ENCODE results near the gene DRGX.

Gene DRGX

DNA sequence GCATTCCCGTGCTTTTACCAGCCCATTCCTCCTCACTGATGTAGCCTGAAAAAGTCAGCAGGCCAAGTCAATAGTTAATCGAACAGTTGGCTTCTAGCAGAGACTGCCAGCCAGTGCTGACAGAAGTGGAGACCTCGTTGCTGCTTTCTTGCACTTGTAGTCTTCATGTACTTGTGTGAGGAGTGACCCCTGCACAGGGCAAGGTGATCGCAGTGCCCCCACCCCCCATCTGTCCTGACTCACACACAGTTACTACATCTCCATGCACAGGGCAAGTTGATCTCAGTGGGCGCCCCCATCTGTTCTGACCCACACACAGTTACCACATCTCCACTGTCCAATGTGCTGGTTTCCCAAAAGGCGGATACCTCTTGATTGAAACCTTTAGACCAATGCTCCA lies 62.7 kb downstream of the DRGX start:
- no peak for DNase-seq

DNA sequence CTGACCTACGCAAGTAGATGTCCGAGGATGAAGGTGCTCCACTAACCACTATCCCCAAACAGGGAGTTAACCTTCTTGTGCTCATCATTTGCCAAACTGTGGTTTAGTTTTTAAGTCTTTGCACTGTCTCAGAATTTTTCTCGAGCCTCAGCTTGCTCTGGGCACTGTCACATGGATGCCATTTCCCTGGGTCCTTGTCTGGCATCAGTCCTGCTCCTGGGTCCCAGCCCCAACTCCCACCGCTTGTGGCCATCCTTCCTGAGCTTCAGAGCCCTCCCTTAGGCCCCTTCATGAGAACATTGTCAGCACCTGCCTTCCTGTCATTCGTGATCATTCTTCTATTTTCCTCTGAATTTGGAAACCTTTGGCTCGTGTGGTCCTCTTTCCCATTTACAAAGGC lies 63.1 kb downstream of the DRGX start:
- DNase-seq = no peak

DNA sequence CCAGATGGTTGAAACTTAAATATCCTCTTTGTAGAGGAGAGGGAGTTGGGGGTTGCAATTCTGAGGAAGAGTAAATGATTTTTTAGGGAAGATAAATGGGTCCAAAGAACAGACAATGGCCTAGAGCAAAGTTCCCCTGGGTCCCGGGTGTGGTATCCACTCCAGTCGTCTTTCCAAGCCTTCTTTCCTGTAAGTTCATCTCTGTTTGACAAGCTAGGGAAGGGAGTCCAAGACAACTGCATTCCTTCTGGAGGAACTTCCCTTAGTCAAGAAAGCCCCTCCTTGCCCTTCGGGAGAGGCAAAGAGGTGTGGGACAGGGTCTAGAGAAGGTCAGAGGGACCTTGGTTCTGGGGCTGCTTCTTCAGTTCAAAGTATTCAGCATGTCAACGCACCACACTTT lies 63.6 kb downstream of the DRGX start:
- DNase-seq = no peak

DNA sequence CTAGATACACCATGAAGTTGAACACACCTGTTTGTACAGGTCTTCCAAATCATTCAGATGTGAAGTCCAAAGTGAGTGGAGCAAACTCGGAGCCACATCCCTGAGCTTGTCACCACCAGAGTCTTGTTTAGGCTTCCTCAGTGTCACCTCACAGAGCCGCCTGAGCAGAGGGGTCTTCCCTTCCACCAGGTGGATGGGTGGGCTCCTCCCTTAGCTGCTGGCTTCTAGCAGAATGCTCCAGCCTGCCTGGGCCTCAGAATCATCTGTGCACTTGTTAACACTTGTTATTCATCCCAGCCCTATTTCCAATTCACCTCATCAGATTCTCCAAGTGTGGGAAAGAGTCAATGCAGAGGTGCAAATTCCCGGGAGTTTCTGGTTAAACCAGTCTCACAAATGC lies 64.5 kb downstream of the DRGX start:
- DNase-seq = no peak

DNA sequence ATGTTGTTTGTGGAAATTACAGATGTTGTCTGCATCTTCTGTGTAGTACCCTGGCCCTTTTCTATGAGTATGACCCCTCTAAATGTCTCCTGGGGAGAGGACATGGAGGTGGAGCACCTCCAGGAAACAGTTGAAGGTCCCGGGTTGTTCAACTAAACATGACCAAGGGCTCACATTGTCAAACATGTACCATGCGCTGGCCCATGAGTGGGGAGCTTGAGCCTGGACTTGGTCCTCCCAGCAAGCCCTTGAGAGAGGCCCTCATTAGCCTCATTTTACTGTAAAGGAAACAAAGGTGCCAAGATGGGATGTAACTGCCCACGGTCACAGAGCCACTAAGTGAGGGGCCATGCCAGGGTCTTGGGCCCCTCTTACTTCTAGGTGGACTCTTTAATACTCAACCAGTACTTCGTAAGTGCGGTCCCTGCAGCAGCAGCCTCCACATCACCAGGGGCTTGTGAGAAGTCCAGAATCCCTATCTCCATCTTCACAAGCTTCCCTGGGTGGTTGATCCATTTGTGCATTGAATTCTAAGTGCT lies 65.7 kb downstream of the DRGX start:
- DNase-seq = no peak

GRCh38 chr10:49329146-49329505 lies 66.8 kb downstream of the DRGX start:
- no peak for DNase-seq

DNA sequence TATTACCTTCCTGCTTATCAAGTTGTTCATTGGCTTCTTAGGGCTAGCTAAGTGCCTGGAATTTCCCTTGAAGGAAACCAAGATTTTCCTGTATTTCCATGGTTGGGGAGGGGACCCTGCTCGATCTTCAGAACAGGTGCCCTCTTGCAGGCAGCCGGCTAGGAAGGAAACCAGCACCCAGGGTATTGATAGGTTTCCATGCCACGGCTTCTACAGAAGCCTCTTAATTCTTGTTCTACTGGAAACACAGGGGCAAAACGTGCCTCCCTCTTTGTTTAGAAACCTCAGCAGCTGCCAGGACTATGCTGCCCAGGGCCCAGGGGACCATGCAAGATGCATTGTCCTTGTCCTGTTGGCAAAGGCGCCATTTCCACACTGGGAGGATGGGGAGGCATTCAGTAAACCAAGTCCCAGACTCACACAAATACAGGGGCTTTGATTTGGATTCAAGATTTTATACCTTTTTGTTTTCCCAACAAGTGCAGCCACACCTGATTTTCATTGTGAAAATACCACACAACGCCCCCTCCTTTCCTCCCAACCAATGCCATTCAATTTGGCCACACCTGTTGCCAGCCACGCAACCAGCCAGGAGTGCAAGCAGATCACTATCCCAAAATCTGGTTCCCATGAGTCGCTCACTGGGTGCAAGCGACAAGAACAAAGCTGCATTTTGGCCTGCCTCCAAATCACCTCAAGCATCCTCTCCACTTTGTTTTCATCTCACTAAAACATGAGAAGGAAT lies 67.3 kb downstream of the DRGX start:
- no peak for DNase-seq

DNA sequence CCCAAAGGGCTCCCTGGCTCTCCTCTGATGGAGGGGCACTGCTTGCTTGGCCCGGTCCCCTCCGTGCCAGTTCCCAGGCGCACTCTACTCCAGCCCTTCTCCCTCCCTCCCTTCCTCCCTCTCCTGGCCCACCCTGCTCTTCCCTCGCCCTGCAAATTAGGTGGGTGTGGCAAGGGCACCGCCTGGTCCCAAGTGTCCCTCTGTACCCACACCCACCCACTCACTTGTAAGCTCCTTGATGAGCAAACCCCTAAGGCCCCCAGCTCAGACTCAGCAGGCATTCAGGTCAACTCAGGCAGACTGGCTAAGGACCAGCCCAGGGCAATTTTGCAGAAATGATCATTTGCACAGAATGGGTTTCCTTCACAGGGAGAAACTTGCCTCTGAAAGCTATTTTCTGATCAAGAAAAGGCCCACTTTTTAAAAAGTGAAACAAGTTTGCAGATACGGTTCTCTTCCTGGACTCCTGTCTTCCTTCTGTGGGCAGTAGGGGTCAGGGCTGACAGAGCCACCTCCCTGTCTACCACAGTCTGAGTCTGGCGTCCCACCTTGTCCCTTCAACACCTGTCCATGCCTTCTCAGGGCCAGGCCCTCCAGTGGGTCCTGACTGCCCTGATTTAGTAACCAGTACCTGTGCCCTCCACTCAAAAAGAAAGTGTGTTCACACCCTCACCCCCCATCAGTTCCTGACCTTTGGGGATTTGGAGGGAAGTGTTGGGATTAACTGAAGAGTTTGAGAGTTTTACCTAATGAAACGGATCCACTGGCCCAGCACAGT lies 68.7 kb downstream of the DRGX start:
- no peak for DNase-seq

DNA sequence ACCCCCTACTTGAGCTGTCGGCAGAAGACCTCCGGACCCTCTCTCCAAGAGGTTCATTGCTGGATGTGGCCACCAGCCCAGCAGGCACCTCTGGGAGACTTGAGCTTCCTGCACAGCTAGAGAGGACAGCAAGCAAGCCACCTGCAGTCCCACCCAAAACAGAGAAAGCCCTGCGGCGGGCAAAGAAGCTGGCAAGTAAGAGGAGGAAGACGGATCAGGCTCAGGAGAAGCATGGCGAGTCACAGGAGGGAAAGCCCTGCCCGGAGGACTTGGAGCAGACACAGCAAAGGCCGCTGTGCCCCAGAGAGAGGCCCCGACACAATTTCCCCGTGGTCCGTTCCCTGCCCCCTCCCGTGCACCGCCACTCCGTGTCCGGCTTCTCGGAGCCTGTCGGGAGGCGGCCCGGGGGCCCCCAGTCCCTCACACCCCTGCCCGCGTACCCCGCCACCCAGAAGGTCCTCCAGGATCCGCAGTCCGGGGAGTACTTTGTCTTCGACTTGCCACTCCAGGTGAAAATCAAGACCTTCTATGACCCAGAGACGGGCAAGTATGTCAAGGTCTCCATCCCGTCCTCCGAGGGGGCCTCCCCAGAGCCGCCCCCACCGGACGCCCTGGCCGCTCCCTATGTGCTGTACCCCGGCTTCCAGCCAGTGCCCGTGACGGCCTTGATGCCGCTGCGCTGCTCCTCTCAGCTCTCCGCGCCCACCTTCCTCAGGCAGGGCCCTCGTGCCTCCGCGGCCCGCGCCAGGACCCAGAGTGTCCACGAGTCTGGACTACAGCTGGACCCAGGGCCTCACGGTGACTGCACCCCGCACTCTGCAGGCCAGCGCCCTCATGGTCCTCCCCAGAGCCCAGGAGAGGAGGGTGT lies 69.7 kb downstream of the DRGX start:
- DNase-seq = no peak

DNA sequence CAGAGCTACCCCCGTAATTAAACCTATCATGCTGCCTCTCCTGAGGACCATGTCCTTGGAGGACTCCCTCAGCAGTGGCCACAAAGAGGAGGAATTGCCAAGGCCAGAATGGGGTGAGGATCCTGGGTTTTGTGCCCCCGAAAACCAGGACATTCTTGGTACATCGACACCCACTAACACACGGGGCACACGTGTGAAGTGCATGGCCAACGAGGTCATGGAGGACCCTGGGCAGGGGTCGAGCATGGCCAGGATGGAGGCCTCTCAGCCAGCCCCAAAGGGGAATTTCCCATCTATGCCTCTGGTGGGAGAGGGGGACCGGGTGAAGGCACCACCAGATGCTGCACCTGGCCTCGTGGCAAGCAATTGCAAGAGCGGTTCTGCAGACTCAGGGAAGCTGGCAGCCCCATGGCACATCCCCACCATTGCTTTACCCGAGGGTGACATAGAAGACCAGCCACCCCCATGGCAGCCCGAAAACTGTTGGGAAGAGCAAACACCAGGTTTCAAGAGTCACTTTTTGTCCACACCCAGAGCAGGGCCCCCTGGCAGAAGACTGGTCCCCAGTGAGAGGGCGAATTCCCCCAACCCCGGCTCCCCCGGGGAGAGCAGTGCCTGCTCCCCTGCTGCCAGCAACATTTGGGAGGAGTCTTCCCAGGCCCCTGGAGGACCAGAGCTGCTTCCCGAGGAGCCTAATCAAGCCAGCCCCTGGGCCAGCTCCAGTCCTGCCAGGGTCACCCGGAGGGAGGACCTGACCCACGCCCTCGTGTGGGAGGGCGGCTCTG lies 70.6 kb downstream of the DRGX start:
- no peak for DNase-seq

DNA sequence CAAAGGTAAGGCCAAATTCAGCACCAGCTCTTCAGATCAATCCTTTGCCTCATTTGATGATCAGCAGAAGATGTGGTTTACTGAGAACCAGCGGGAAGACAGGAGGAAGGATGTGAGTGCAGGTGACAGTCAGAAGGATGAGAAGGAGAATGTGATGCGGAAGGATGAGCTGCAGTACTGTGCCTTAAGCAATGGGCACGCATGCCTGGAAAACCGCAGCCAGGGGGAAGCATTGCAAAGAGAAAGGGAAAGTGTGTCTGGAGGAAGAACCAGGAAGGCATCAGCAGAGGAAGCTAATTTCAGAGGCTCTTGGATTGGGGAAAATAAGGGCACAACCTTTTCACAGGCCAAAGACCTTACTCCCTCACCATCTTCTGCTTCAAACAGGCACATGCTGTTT lies 71.2 kb downstream of the DRGX start:
- no peak for DNase-seq

GRCh38 chr10:49323896-49324270 lies 72.0 kb downstream of the DRGX start:
- no peak for DNase-seq

DNA sequence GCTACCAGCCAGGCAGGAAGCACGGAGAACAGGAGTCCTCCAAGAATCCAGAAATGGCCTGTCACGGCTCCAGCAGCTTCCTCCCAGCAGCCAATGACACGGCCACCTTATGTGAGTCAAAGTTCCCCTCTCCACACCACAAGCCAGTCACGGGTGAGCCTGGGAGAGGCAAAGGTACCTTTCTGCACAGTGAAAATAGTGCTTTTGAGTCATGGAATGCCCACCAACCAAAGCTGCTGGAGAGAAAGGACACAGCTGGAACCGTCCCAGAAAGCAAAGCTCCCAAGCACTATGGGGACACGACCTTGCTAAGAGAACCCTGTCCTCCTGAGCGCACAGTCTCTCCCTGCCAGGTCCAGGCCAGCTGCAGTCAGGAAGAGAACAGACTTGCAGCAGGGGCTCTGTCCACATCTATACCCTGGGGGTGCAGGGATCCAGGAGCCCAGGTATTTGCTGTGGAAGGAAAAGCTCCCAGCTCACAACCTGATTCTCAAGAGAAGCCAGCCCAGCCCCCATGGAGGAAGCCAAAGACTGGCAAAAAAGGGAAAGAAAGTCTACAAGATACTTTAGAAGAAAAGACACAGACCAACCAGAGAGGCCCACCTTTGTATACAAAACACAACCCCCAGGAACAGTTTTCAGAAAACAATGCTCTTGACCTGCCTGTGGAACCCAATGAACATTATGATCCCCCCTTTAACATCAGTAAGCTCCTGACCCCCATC lies 72.6 kb downstream of the DRGX start:
- no peak for DNase-seq

GRCh38 chr10:49322371-49323170 lies 73.3 kb downstream of the DRGX start:
- DNase-seq = no peak

DNA sequence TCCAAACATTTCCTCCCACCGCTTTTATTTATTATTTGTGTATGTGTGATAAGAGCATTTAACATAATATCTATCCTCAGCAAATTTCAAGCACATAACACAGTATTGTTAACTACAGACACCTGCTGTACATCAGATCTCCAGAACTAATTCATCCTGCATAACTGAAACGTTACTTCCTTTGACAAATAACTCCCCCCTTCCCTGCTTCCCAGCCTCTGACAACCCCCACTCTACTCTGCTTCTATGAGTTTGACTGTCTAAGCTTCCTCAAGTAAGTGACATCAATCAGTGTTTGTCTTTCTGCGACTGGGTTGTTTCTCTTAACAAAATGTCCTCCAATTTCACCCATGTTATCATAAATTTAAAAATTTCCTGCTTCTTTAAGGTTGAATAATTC lies 74.9 kb downstream of the DRGX start:
- no peak for DNase-seq

GRCh38 chr10:49320191-49320590 lies 75.7 kb downstream of the DRGX start:
- no peak for DNase-seq

- no peak for DNase-seq
Measured at GRCh38 chr10:49319206-49319605, 76.7 kb downstream of the DRGX start.

DNA sequence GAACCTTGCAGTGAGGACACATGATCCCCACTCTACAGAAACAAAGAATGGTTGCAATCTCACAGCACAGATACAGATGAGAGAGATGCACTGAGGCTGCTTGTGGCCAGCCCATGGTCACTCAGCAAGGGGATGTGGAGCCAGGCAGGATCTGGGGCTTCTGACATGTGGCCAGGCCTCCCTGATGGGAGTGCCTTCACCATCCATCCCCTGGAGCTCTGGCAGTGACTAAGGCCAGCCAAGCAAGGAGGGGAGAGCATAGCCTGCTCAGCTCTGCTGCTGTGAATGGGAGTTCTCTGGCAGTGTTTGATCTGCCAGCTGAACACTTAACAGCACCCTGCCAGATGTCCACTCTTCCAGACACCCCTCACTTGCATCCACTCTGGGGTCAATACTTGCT lies 77.1 kb downstream of the DRGX start:
- DNase-seq = no peak

GRCh38 chr10:49318028-49318427 lies 77.9 kb downstream of the DRGX start:
- no peak for DNase-seq

GRCh38 chr10:49314806-49315205 lies 81.1 kb downstream of the DRGX start:
- DNase-seq = no peak
